ENCODE data around the gene MAML3.

DNA sequence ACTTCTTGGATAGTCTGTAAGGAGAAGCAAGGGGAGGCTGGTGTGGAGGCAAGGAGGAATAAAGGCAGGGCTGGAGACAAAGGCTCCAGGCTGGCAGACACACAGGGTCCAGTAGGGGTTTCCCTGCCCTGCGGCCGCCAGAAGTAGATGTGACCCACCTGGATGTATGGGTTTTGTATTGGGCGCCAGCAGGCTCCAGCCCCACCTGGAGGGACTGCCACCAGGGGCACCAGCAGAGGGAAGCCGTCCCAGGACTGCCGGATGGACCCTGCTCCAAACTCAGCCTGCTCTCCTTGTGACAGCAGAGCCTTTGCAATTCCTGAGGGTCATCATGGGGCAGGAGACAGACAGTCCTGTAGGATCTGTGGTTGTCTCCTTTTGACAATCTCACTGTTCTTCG lies 435.6 kb downstream of the MAML3 start:
- TF ChIP-seq CTCF (IDR thresholded peaks at IDR 0.05; ENCODE audit: low read depth, low read length) (no peak), EZH2phosphoT487 (IDR thresholded peaks at IDR 0.05; ENCODE audit: low read depth) (no peak)
